K562 (cell line): ENCODE data around the gene PPP4C. TPM values are rescaled to one million over a fixed set of nuclear protein-coding genes. Genes with fewer than 3 reads are reported as not detected.
A peak's percentile ranks its signal among the peaks of the same experiment; 100 is the strongest.

Source experiments
- ZNF551 ChIP-seq: fragments of 250-450 bp; sonication (Bioruptor Pico); IDR thresholded peaks from 2 replicates; pipeline ENCODE4 v1.5.0; 2021; ENCODE audit warnings: mild to moderate bottlenecking, moderate library complexity
- polyA plus RNA-seq, 8 experiments: library from polyadenylated mRNA; depleted of rRNA in 4 of 8; stranded (reverse) in 5 of 8; unstranded in 3 of 8; fragments of >200 nt; fragmentation: Nextera tagmentation in 2 of 8; fragmentation: Illumina TruSeq in 1 of 8; extraction: Ambion mirVana in 2 of 8; extraction: Trizol in 1 of 8; gene quantifications; 2 replicates each; pipeline versions ENCODE4 v1.2.1 to v1.2.3, GENCODE V29; 2011 to 2014; ENCODE audit warnings: inconsistent platforms in 1 of 8, missing spikeins in 1 of 8
- total RNA-seq, 7 experiments: library from RNA; depleted of rRNA in 6 of 7; stranded (reverse); fragments of >200 nt in 6 of 7; fragmentation: Illumina TruSeq in 2 of 7; extraction: Trizol in 2 of 7; gene quantifications; 2 replicates each; pipeline versions ENCODE4 v1.2.1 to v1.2.3, GENCODE V29; 2011 to 2021; ENCODE audit warnings: low replicate concordance in 1 of 7
- TF ChIP-seq, protein P1 (sequence below), 2 experiments: fragments of 450-650 bp in 1 of 2; sonication (generic) in 1 of 2; formaldehyde crosslinking in 1 of 2; IDR thresholded peaks; 2 replicates each; pipeline versions ENCODE4 v1.7.1 to v1.9.0; 2016 to 2022; ENCODE audit warnings: inconsistent platforms in 1 of 2, mild to moderate bottlenecking in 1 of 2, missing genetic modification reagents in 1 of 2

Gene PPP4C
- total and polyA plus RNA-seq, 9 of the 15 experiments (the other 6 are each of a cell fraction or from before 2014, with no cell fraction given), result 3.5 to 183 (median 131) TPM

DNA sequence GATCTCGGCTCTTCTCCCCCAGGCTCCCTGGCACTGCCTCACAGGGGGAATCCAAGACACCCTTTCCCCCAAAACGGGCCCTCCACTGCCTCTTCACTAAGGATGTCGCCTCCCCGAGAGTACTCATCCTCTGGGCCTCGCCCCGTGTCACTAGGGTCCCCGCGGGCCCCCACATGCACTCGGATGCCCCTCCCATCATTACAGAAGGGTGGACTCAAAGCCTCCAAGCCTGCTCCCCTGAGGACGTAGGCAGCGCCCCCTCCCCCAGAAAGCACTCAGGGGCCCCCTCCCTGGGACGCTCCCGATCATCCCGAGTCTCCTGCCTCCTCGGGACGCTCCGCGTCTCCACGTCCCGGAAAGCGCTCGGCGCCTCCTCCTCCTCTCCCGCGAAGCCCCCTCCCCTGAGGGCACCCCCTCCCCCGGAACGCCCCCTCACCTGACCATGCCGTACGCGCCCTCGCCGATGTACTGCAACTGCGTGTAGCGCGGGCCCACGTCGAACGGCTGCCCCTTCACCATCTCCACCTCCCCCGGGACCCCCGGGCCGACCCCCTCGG, 46.9 kb downstream of the PPP4C start (continued):
- TF ChIP-seq, protein P1, sequence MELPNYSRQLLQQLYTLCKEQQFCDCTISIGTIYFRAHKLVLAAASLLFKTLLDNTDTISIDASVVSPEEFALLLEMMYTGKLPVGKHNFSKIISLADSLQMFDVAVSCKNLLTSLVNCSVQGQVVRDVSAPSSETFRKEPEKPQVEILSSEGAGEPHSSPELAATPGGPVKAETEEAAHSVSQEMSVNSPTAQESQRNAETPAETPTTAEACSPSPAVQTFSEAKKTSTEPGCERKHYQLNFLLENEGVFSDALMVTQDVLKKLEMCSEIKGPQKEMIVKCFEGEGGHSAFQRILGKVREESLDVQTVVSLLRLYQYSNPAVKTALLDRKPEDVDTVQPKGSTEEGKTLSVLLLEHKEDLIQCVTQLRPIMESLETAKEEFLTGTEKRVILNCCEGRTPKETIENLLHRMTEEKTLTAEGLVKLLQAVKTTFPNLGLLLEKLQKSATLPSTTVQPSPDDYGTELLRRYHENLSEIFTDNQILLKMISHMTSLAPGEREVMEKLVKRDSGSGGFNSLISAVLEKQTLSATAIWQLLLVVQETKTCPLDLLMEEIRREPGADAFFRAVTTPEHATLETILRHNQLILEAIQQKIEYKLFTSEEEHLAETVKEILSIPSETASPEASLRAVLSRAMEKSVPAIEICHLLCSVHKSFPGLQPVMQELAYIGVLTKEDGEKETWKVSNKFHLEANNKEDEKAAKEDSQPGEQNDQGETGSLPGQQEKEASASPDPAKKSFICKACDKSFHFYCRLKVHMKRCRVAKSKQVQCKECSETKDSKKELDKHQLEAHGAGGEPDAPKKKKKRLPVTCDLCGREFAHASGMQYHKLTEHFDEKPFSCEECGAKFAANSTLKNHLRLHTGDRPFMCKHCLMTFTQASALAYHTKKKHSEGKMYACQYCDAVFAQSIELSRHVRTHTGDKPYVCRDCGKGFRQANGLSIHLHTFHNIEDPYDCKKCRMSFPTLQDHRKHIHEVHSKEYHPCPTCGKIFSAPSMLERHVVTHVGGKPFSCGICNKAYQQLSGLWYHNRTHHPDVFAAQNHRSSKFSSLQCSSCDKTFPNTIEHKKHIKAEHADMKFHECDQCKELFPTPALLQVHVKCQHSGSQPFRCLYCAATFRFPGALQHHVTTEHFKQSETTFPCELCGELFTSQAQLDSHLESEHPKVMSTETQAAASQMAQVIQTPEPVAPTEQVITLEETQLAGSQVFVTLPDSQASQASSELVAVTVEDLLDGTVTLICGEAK (IDR thresholded peaks at IDR 0.05), result 0 out of 2 replicates have a peak, but pooled peaks have one; percentile 21
- TF ChIP-seq, protein P1 (CRISPR knock-in tag; IDR thresholded peaks at IDR 0.05), result no peak
- no peak for TF ChIP-seq ZNF551 (CRISPR knock-in tag)
